ENCODE results near the gene CMC2. TPM values are rescaled to one million over a fixed set of nuclear protein-coding genes. Genes with fewer than 3 reads are reported as not detected.

Gene CMC2
- total RNA-seq, 5 donors from 2014 or later (not counting 1 experiment from before 2014, with no cell fraction given), result 29.9 to 56.1 (median 38.1) TPM

DNA sequence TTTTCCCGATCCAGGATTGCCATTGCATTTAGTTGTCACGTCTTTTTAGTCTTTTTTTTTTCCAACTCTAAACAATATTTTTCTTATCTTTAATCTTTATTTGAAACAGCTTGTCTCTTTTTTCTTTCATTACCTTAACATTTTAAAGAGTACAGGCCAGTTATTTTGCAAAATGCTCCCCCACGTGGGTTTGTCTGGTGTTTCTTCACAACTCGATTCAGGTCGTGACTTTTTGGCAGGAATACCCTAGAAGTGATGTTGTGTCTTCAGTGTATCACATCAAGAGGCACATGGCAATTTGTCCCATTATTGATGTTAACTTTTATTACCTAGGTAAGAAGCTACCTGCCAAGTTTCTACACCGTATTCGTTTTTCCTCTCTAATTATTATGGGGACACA lies 17.9 kb downstream of the CMC2 start:
- Mint-ChIP-seq H3K4me3 (no peak overlapping the region), H3K4me1 (peaks cover 40% of the 10 kb centered on the region in 3 donors), H3K27ac (no peak overlapping the region), H3K27me3 (no peaks in the 10 kb centered on the region), H3K9me3 (no peaks in the 10 kb centered on the region), H3K36me3 (peaks cover 33% of the 10 kb centered on the region)
- CTCF ChIA-PET, result interaction anchor here in 1 of 2 donors (1.4 kb wide), 1 partner anchor 14 kb away, joined by 4 read pairs; no protein-coding TSS in a partner anchor
- H3K4me3 ChIP-seq (ENCODE audit: control insufficient read depth in 1 of 2, extremely low read depth in 1 of 2, low read length in 1 of 2), result no peak overlapping the region
- no peak overlapping the region for H3K27ac ChIP-seq (ENCODE audit: low read length)
- H3K9me3 ChIP-seq, result no peaks in the 10 kb centered on the region
- DNase-seq (no peak), ATAC-seq (replicated peaks in 1 of 4) (no peak)
- WGBS (ENCODE audit: insufficient coverage), result no CpG with 5 or more reads among the region's 7 CpGs
- peaks cover 0 to 20% of the 10 kb centered on the region in 2 donors for H3K36me3 ChIP-seq (ENCODE audit: control insufficient read depth in 2 of 2, extremely low read depth in 1 of 2, insufficient read depth in 1 of 2, low read length in 1 of 2)
- POLR2A ChIA-PET, result no interaction called here
- no peaks in the 10 kb centered on the region for H3K27me3 ChIP-seq (replicated peaks in 1 of 2; ENCODE audit: control insufficient read depth in 2 of 2, extremely low read depth in 1 of 2, insufficient read depth in 2 of 2, low read length in 1 of 2)
- H3K4me1 ChIP-seq (ENCODE audit: control insufficient read depth in 1 of 2, extremely low read depth in 1 of 2, insufficient read depth in 2 of 2, low read length in 2 of 2), result peaks cover 0 to 11% of the 10 kb centered on the region in 2 experiments

DNA sequence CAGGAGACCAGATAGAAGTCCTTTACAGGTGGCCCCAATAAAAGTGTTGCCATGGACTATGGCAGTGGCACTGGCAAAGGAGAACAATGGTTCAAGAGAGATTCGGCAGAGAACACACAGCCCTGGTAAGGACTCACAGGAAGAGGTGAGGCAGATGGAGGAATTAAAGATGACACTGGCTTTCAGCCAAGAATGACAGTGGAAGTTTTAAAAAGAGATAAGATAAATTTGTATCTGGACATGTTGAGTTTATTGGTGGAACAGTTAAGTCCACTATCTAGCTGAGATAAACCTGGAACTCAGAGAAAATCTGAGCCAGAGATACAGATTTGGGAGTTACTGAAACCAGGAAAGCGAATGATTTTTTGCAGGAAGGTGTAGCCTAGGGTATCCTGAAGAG lies 20.1 kb downstream of the CMC2 start:
- no peaks in the 10 kb centered on the region for H3K27me3 ChIP-seq (replicated peaks in 1 of 2; ENCODE audit: control insufficient read depth in 2 of 2, extremely low read depth in 1 of 2, insufficient read depth in 2 of 2, low read length in 1 of 2)
- peaks cover 0 to 11% of the 10 kb centered on the region in 2 experiments for H3K4me1 ChIP-seq (ENCODE audit: control insufficient read depth in 1 of 2, extremely low read depth in 1 of 2, insufficient read depth in 2 of 2, low read length in 2 of 2)
- ChIA-PET CTCF (no interaction called here), POLR2A (no interaction called here)
- H3K36me3 Mint-ChIP-seq, result peaks cover 30% of the 10 kb centered on the region
- no peak for DNase-seq
- no peak overlapping the region for H3K4me3 Mint-ChIP-seq
- H3K27ac ChIP-seq (ENCODE audit: low read length), result no peak overlapping the region
- 72% methylated on average over 2 of the region's 2 CpGs for WGBS (ENCODE audit: insufficient coverage)
- H3K9me3 Mint-ChIP-seq, result no peaks in the 10 kb centered on the region
- no peak overlapping the region for H3K27ac Mint-ChIP-seq
- H3K4me1 Mint-ChIP-seq, result peaks cover 27 to 42% (median 36%) of the 10 kb centered on the region in 3 donors
- no peaks in the 10 kb centered on the region for H3K9me3 ChIP-seq
- no peak overlapping the region for H3K4me3 ChIP-seq (ENCODE audit: control insufficient read depth in 1 of 2, extremely low read depth in 1 of 2, low read length in 1 of 2)
- H3K36me3 ChIP-seq (ENCODE audit: control insufficient read depth in 2 of 2, extremely low read depth in 1 of 2, insufficient read depth in 1 of 2, low read length in 1 of 2), result peaks cover 0 to 8% of the 10 kb centered on the region in 2 donors
- ATAC-seq (replicated peaks in 1 of 4), result no peak
- H3K27me3 Mint-ChIP-seq, result no peaks in the 10 kb centered on the region

DNA sequence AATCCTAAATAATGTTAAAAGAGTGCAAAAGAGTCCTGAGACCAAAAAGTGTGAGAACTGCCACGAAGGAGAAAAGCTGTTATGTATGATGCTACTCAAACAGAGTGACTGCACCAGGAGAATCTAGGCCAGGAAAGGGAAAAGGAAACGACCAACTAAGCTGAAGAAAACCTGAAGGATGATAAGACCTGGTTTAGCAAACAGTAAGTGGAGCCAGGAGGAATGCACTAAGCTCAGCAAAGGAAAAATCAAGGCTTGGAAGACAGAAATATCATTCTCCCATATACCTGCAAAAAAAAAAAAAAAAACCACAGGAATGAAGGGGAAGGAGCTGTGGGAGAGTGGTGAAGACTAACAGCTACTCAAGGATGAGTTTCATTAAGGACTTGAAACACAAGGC lies 21.1 kb downstream of the CMC2 start:
- H3K27ac Mint-ChIP-seq, result no peak overlapping the region
- H3K27me3 ChIP-seq (replicated peaks in 1 of 2; ENCODE audit: control insufficient read depth in 2 of 2, extremely low read depth in 1 of 2, insufficient read depth in 2 of 2, low read length in 1 of 2), result no peaks in the 10 kb centered on the region
- WGBS (ENCODE audit: insufficient coverage), result 17% methylated on average over 1 of the region's 2 CpGs
- peaks cover 28% of the 10 kb centered on the region for H3K36me3 Mint-ChIP-seq
- peaks cover 26 to 42% (median 36%) of the 10 kb centered on the region in 3 donors for H3K4me1 Mint-ChIP-seq
- POLR2A ChIA-PET, result interaction anchor here in 1 of 2 donors (0.6 to 0.8 kb wide), 3 partner anchors 13 to 1090 kb away, joined by 3 to 5 read pairs (median 3); no protein-coding TSS in a partner anchor
- CTCF ChIA-PET, result interaction anchor here (0.5 to 1.3 kb wide), 5 partner anchors 18 to 203 kb away, joined by 3 to 8 read pairs (median 4); no protein-coding TSS in a partner anchor
- H3K4me3 ChIP-seq (ENCODE audit: control insufficient read depth in 1 of 2, extremely low read depth in 1 of 2, low read length in 1 of 2), result no peak overlapping the region
- no peak overlapping the region for H3K4me3 Mint-ChIP-seq
- DNase-seq, result no peak
- H3K9me3 ChIP-seq, result no peaks in the 10 kb centered on the region
- H3K36me3 ChIP-seq (ENCODE audit: control insufficient read depth in 2 of 2, extremely low read depth in 1 of 2, insufficient read depth in 1 of 2, low read length in 1 of 2), result peaks cover 0 to 5% of the 10 kb centered on the region in 2 donors
- no peaks in the 10 kb centered on the region for H3K27me3 Mint-ChIP-seq
- peaks cover 0 to 11% of the 10 kb centered on the region in 2 experiments for H3K4me1 ChIP-seq (ENCODE audit: control insufficient read depth in 1 of 2, extremely low read depth in 1 of 2, insufficient read depth in 2 of 2, low read length in 2 of 2)
- no peak for ATAC-seq (replicated peaks in 1 of 4)
- H3K27ac ChIP-seq (ENCODE audit: low read length), result no peak overlapping the region
- H3K9me3 Mint-ChIP-seq, result no peaks in the 10 kb centered on the region

DNA sequence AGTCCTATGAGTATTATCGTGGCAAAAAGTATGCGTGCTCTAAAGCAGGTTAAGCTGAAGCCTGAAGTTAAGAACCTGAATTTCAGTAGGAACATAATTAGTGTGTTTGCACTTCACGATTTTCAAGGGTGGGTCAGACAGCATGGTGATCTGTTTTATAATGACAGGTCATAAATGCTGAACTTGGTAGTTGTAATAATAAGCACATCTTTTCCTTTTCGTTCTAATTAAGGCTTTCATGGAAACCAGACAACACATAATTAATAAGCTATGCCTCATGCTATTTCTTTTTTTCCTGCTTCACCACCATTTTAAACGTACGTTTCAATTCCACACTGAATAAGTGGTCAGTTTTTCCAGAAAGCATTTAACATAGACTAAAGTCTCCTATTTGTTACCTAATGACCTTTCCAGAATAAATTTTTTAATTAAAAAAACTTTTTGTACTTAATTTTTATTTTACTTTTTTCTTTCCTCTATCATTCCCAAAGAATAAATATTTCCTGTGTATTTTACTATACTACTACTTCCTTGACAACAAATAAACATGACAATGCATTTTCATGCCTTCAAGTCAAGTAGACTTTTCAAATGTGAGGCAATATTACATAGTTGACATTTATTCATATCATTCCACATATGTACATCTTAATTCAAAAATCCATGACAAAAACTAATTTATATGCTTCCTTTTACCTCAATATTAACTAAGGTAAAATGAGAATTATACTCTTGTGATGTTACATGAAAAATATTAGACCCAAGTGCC lies 22.4 kb downstream of the CMC2 start:
- no peaks in the 10 kb centered on the region for H3K9me3 Mint-ChIP-seq
- no peak overlapping the region for H3K4me3 ChIP-seq (ENCODE audit: control insufficient read depth in 1 of 2, extremely low read depth in 1 of 2, low read length in 1 of 2)
- peaks cover 25% of the 10 kb centered on the region for H3K36me3 Mint-ChIP-seq
- 88% methylated on average over 4 of the region's 6 CpGs for WGBS (ENCODE audit: insufficient coverage)
- POLR2A ChIA-PET, result no interaction called here
- no peak overlapping the region for H3K27ac Mint-ChIP-seq
- no peak overlapping the region for H3K27ac ChIP-seq (ENCODE audit: low read length)
- H3K4me1 Mint-ChIP-seq, result peaks cover 21 to 39% (median 32%) of the 10 kb centered on the region in 3 donors
- H3K4me3 Mint-ChIP-seq, result no peak overlapping the region
- H3K27me3 ChIP-seq (replicated peaks in 1 of 2; ENCODE audit: control insufficient read depth in 2 of 2, extremely low read depth in 1 of 2, insufficient read depth in 2 of 2, low read length in 1 of 2), result no peaks in the 10 kb centered on the region
- no peaks in the 10 kb centered on the region for H3K27me3 Mint-ChIP-seq
- no peaks in the 10 kb centered on the region for H3K9me3 ChIP-seq
- CTCF ChIA-PET, result no interaction called here
- H3K4me1 ChIP-seq (ENCODE audit: control insufficient read depth in 1 of 2, extremely low read depth in 1 of 2, insufficient read depth in 2 of 2, low read length in 2 of 2), result peaks cover 0 to 11% of the 10 kb centered on the region in 2 experiments
- peaks cover 0 to 13% of the 10 kb centered on the region in 2 donors for H3K36me3 ChIP-seq (ENCODE audit: control insufficient read depth in 2 of 2, extremely low read depth in 1 of 2, insufficient read depth in 1 of 2, low read length in 1 of 2)
- ATAC-seq (replicated peaks in 1 of 4) (no peak), DNase-seq (no peak)

DNA sequence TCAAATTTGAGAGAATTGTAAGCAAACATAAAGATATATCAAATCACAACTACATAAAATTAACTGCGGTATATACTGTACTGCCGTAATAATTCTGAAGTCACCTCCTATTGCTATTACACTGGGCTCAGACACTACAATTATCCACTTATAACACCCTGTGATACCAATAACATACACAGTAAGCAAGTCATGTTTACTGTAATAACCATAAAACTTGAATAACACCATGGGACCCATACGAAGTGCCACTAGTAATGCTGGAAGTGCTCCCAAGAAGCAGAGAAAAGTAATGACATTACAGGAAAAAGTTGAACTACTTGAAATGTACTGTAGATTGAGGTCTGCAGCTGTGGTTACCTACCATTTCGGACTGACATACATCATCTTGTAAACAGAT lies 24.0 kb downstream of the CMC2 start:
- no peak overlapping the region for H3K27ac Mint-ChIP-seq

DNA sequence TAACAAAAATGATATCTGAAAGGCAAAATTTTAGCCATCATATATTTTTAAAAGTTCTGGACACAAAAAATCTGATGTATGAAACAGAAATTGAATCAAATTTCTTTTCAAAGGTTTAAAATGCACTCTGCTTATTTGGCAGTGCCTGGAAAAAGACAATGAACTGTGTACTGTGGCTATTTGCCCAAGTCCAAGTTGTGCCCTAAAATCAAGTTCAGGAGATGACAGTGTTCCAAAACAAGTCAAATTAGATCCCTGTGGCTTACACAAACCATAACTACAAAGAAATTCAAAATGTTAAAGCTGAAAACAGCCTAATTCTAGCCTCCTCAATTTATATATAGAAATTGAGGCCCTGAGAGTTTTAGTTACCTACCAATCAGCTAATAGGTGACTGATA lies 25.6 kb downstream of the CMC2 start:
- Mint-ChIP-seq H3K36me3 (peaks cover 30% of the 10 kb centered on the region), H3K4me3 (no peak overlapping the region), H3K27me3 (no peaks in the 10 kb centered on the region), H3K9me3 (no peaks in the 10 kb centered on the region), H3K4me1 (peaks cover 6 to 20% (median 14%) of the 10 kb centered on the region in 3 donors), H3K27ac (no peak overlapping the region)
- Histone ChIP-seq H3K4me1 (ENCODE audit: control insufficient read depth in 1 of 2, extremely low read depth in 1 of 2, insufficient read depth in 2 of 2, low read length in 2 of 2) (no peaks in the 10 kb centered on the region), H3K27ac (ENCODE audit: low read length) (no peak overlapping the region), H3K9me3 (no peaks in the 10 kb centered on the region), H3K4me3 (ENCODE audit: control insufficient read depth in 1 of 2, extremely low read depth in 1 of 2, low read length in 1 of 2) (no peak overlapping the region), H3K27me3 (replicated peaks in 1 of 2; ENCODE audit: control insufficient read depth in 2 of 2, extremely low read depth in 1 of 2, insufficient read depth in 2 of 2, low read length in 1 of 2) (no peaks in the 10 kb centered on the region), H3K36me3 (ENCODE audit: control insufficient read depth in 2 of 2, extremely low read depth in 1 of 2, insufficient read depth in 1 of 2, low read length in 1 of 2) (peaks cover 0 to 29% of the 10 kb centered on the region in 2 donors)
- DNase-seq (no peak), ATAC-seq (replicated peaks in 1 of 4) (no peak)
- CTCF ChIA-PET, result interaction anchor here (0.5 kb wide), 2 partner anchors 43 to 50 kb away, joined by 3 read pairs; no protein-coding TSS in a partner anchor
- POLR2A ChIA-PET, result no interaction called here

More for the DNA sequence above, 24.0 kb downstream of the CMC2 start:
- peaks cover 0 to 8% of the 10 kb centered on the region in 2 experiments for H3K4me1 ChIP-seq (ENCODE audit: control insufficient read depth in 1 of 2, extremely low read depth in 1 of 2, insufficient read depth in 2 of 2, low read length in 2 of 2)
- ATAC-seq (replicated peaks in 1 of 4) (no peak), DNase-seq (no peak)
- no peak overlapping the region for H3K4me3 ChIP-seq (ENCODE audit: control insufficient read depth in 1 of 2, extremely low read depth in 1 of 2, low read length in 1 of 2)
- CTCF ChIA-PET, result interaction anchor here in 1 of 2 donors (0.8 kb wide), 1 partner anchor 782 kb away, joined by 4 read pairs; no protein-coding TSS in a partner anchor
- H3K4me3 Mint-ChIP-seq, result no peak overlapping the region
- WGBS (ENCODE audit: insufficient coverage), result 100% methylated on average over 2 of the region's 4 CpGs
- H3K27me3 ChIP-seq (replicated peaks in 1 of 2; ENCODE audit: control insufficient read depth in 2 of 2, extremely low read depth in 1 of 2, insufficient read depth in 2 of 2, low read length in 1 of 2), result no peaks in the 10 kb centered on the region
- H3K36me3 Mint-ChIP-seq, result peaks cover 36% of the 10 kb centered on the region
- no peak overlapping the region for H3K27ac ChIP-seq (ENCODE audit: low read length)
- peaks cover 19 to 32% (median 26%) of the 10 kb centered on the region in 3 donors for H3K4me1 Mint-ChIP-seq
- H3K36me3 ChIP-seq (ENCODE audit: control insufficient read depth in 2 of 2, extremely low read depth in 1 of 2, insufficient read depth in 1 of 2, low read length in 1 of 2), result peaks cover 0 to 26% of the 10 kb centered on the region in 2 donors
- POLR2A ChIA-PET, result no interaction called here
- no peaks in the 10 kb centered on the region for H3K9me3 ChIP-seq
- H3K27me3 Mint-ChIP-seq, result no peaks in the 10 kb centered on the region
- H3K9me3 Mint-ChIP-seq, result no peaks in the 10 kb centered on the region

Data from T-cell (primary cell).